Ovary (tissue), 9 donors: ENCODE results near the gene AGPS. TPM values are rescaled to one million over a fixed set of nuclear protein-coding genes. Genes with fewer than 3 reads are reported as not detected.

ENCODE experiments used
- DNase-seq, 5 donors: peaks; one replicate each; pipeline ENCODE4 v3.0.0-alpha.2; 2019 to 2020
- H3K27ac ChIP-seq, 2 donors: fragments of 200-600 bp; one replicate each; pipeline versions ENCODE4 v1.5.1 to v1.8.0; 2019 to 2022
- H3K27me3 ChIP-seq: fragments of 200-600 bp; one replicate; pipeline ENCODE4 v1.8.0; 2022
- H3K36me3 ChIP-seq: fragments of 200-600 bp; sonication (generic); one replicate; pipeline ENCODE4 v1.5.1; 2019
- H3K4me1 ChIP-seq: one replicate; pipeline ENCODE4 v1.8.1; 2013; ENCODE audit warnings: mild to moderate bottlenecking, moderate library complexity; ENCODE audit not compliant: insufficient read depth
- H3K4me3 ChIP-seq: fragments of 200-600 bp; sonication (generic); one replicate; pipeline ENCODE4 v1.5.1; 2017
- H3K9me3 ChIP-seq, 2 donors: fragments of 200-600 bp in 1 of 2; sonication (generic) in 1 of 2; one replicate each; pipeline versions ENCODE4 v1.5.1 to v1.8.1; 2013 to 2019; ENCODE audit warnings: mild to moderate bottlenecking in 1 of 2, moderate library complexity in 1 of 2
- CTCF ChIP-seq, 3 donors: fragments of 450-650 bp in 2 of 3; fragments of 200-600 bp in 1 of 3; IDR thresholded peaks; one replicate each; pipeline versions ENCODE4 v1.5.1 to v1.8.0; 2016 to 2022; ENCODE audit warnings: antibody characterized with exemption in 3 of 3, mild to moderate bottlenecking in 1 of 3
- EP300 ChIP-seq: sonication (generic); formaldehyde crosslinking; IDR thresholded peaks from one replicate; pipeline ENCODE4 v1.6.1; 2017; ENCODE audit warnings: antibody characterized with exemption
- POLR2A ChIP-seq: fragments of 450-650 bp; IDR thresholded peaks from one replicate; pipeline ENCODE4 v1.6.1; 2017; ENCODE audit warnings: antibody characterized with exemption, mild to moderate bottlenecking, moderate library complexity
- WGBS, 3 donors: extraction: QIAGEN DNeasy Blood & Tissue Kit in 1 of 3; methylation state at CpG; one replicate each; pipeline versions ENCODE4 v1.1.5 to v1.1.7; 2013 to 2017; 5-methylcytosine and 5-hydroxymethylcytosine counted together
- intact Hi-C, 4 donors: fragments of 100-400 bp; cut with DNase I; formaldehyde crosslinking; loops; one replicate each; pipeline versions ENCODE4 v1.11.0 to v1.15.1; 2022 to 2023
- polyA plus RNA-seq, 2 donors: library from polyadenylated mRNA; stranded (reverse); fragments of 200-250 nt in 1 of 2; fragments of 350-450 nt in 1 of 2; fragmentation: Illumina TruSeq in 1 of 2; extraction: RNeasy Lipid Tissue Mini Kit (QIAGEN cat#74804) in 1 of 2; gene quantifications; one replicate each; pipeline ENCODE4 v1.2.3, GENCODE V29; 2013 to 2014
- total RNA-seq, 7 donors: library from RNA; depleted of rRNA in 2 of 7; stranded (reverse); fragments of >200 nt in 2 of 7; fragmentation: NEBNext Ultra II Directional in 3 of 7; extraction: Animal tissue kit (Norgen Biotek cat#: 25700) in 3 of 7; gene quantifications; one replicate each; pipeline versions ENCODE4 v1.1.0 to v1.2.4, GENCODE V29; 2016 to 2023
- donor health status: DM: no; HTN: no; CAD: no; lungs with moderate emphysema.
- donor health status: DM: no; HTN: no; CAD: no.
- donor health status: Bipolar disorder and iron deficiency.
- donor health status: DM: yes; HTN: yes; CAD: no.
- donor health status: DM: no; HTN: no; CAD: no.
- donor health status: DM: yes; HTN: yes; CAD: no.

The AGPS gene
- total and polyA plus RNA-seq, 9 donors: 5.4 to 31.5 (median 21.3) TPM

- Histone ChIP-seq H3K27ac (no peak overlapping the region), H3K4me1 (no peaks in the 10 kb centered on the region), H3K4me3 (no peak overlapping the region), H3K9me3 (no peaks in the 10 kb centered on the region), H3K36me3 (no peaks in the 10 kb centered on the region), H3K27me3 (no peaks in the 10 kb centered on the region)
- 79 to 85% (median 84%) methylated on average over 1 of the region's 1 CpG for WGBS, 3 donors
- DNase-seq: no peak
- intact Hi-C loops: no loop called here
- no peak for TF ChIP-seq POLR2A
- TF ChIP-seq CTCF (IDR thresholded peaks at IDR 0.05): no peak
- no peak for TF ChIP-seq EP300
These were observed 108.6 kb downstream of the AGPS start for GRCh38 chr2:177501186-177501585.

GRCh38 chr2:177506505-177506904 lies 113.9 kb downstream of the AGPS start:
- Histone ChIP-seq H3K4me1 (no peaks in the 10 kb centered on the region), H3K27me3 (no peaks in the 10 kb centered on the region), H3K4me3 (no peak overlapping the region), H3K9me3 (no peaks in the 10 kb centered on the region), H3K36me3 (no peaks in the 10 kb centered on the region), H3K27ac (no peak overlapping the region)
- intact Hi-C loops: no loop called here
- no peak for TF ChIP-seq CTCF (IDR thresholded peaks at IDR 0.05)
- no peak for TF ChIP-seq EP300
- TF ChIP-seq POLR2A: no peak
- DNase-seq: no peak

- Histone ChIP-seq H3K4me1 (no peaks in the 10 kb centered on the region), H3K9me3 (no peaks in the 10 kb centered on the region), H3K27ac (no peak overlapping the region), H3K27me3 (no peaks in the 10 kb centered on the region), H3K36me3 (no peaks in the 10 kb centered on the region), H3K4me3 (no peak overlapping the region)
- TF ChIP-seq EP300 (no peak), POLR2A (no peak), CTCF (IDR thresholded peaks at IDR 0.05) (no peak)
- intact Hi-C loops: no loop called here
- no peak for DNase-seq
- WGBS, 3 donors: 91 to 97% (median 92%) methylated on average over 2 of the region's 2 CpGs
These were observed 114.4 kb downstream of the AGPS start for GRCh38 chr2:177506998-177507397.

- no peak overlapping the region for H3K27ac ChIP-seq
- no peak for DNase-seq
- H3K4me1 ChIP-seq: no peaks in the 10 kb centered on the region
- no peaks in the 10 kb centered on the region for H3K27me3 ChIP-seq
- no peaks in the 10 kb centered on the region for H3K9me3 ChIP-seq
- no peak overlapping the region for H3K4me3 ChIP-seq
- 59 to 67% (median 65%) methylated on average over 4 of the region's 4 CpGs for WGBS, 3 donors
- no peak for TF ChIP-seq EP300
- no peak for TF ChIP-seq POLR2A
- TF ChIP-seq CTCF (IDR thresholded peaks at IDR 0.05): no peak
- H3K36me3 ChIP-seq: no peaks in the 10 kb centered on the region
- intact Hi-C loops: no loop called here
These were observed 124.4 kb downstream of the AGPS start for GRCh38 chr2:177516824-177517544.
